ENCODE results near the gene CHP2. TPM values are rescaled to one million over a fixed set of nuclear protein-coding genes. Genes with fewer than 3 reads are reported as not detected.
"Not testable (repeated sequence)": the region's sequence is repeated elsewhere in the genome, so short reads cannot be mapped to it uniquely, and the experiment has no call there.

The CHP2 gene
- total RNA-seq, 4 donors from 2014 or later, result 60.3 to 102 (median 99.6) TPM

DNA sequence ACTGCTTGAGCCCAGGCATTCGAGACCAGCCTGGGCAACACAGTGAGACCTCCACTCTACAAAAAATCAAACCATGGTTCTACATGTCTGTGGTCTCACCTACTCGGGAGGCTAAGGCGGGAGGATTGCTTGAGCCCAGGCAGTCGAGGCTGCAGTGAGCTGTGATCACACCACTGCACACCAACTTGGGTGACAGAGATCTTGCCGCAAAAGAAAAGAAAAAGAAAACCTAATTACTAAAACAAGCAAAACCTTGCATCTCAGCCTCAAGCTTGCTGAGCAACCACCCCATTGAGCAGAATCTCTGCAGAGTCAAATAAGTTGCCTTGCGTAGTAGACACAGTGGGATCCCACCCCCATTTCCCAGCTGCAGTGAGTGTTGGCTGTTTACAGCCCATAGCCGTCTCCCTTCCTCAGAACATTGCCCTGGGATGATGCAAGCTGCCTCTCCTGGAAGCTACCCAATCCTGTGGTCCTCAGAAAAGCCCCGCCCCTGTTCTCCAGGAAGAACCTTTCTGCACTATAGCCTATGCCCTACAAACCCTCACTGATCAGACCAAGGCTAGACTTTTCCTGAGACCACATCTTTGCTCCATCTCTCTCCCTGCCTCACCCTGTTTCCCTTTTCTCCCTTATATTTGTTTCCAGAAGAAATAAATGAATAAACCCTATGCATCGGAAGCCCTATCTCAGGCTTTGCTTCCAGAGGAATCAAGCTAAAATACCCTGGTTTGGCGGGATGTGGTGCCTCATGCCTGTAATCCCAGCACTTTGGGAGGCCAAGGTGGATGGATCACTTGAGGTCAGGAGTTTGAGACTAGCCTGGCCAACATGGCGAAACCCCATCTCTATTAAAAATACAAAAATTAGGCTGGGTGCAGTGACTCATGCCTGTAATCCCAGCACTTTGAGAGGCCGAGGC lies 25.1 kb upstream of the CHP2 start:
- TF ChIP-seq, protein P1, sequence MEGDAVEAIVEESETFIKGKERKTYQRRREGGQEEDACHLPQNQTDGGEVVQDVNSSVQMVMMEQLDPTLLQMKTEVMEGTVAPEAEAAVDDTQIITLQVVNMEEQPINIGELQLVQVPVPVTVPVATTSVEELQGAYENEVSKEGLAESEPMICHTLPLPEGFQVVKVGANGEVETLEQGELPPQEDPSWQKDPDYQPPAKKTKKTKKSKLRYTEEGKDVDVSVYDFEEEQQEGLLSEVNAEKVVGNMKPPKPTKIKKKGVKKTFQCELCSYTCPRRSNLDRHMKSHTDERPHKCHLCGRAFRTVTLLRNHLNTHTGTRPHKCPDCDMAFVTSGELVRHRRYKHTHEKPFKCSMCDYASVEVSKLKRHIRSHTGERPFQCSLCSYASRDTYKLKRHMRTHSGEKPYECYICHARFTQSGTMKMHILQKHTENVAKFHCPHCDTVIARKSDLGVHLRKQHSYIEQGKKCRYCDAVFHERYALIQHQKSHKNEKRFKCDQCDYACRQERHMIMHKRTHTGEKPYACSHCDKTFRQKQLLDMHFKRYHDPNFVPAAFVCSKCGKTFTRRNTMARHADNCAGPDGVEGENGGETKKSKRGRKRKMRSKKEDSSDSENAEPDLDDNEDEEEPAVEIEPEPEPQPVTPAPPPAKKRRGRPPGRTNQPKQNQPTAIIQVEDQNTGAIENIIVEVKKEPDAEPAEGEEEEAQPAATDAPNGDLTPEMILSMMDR (IDR thresholded peaks at IDR 0.05), result no peak
- no peak for TF ChIP-seq POLR2AphosphoS5 (IDR thresholded peaks at IDR 0.05)
- TF ChIP-seq POLR2A (IDR thresholded peaks at IDR 0.05), result no peak
- TF ChIP-seq EP300 (IDR thresholded peaks at IDR 0.05), result no peak

DNA sequence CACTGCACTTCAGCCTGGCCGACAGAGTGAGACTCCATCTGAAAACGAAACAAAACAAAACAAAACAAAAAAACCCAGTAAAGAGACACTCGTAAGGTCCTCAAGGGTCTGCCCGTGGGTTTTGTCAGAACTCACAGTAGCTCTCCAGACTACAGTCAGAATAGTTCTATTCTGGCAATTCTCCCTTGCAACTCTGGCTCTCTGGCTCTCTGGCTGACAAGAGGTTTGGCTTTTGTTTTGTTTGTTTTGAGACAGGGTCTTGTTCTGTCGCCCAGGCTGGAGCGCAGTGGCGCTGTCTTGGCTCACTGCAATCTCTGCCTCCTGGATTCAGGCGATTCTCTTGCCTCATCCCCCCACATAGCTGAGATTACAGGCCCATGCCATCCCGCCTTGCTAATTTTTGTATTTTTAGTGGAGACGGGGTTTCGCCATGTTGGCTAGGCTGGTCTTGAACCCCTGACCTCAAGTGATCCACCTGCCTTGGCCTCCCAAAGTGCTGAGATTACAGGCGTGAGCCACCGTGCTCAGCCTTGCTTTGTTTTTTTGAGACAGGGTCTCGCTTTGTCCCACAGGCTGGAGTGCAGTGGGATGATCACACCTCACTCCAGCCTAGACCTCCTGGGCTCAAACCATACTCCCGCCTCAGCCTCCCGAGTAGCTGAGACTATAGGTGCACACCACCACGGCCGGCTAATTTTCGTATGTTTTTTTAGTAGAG lies 20.5 kb upstream of the CHP2 start:
- no peaks in the 10 kb centered on the region for H3K36me3 ChIP-seq
- no peak overlapping the region for H3K27ac ChIP-seq
- no peak for DNase-seq (ENCODE audit: low spot score in 2 of 2)
- H3K4me1 ChIP-seq, result no peaks in the 10 kb centered on the region
- H3K4me3 ChIP-seq, result no peak overlapping the region
- peaks cover 4% of the 10 kb centered on the region for H3K27me3 ChIP-seq
- 84% methylated on average over 19 of the region's 19 CpGs for WGBS
- no peaks in the 10 kb centered on the region for H3K9me3 ChIP-seq
- TF ChIP-seq POLR2A (IDR thresholded peaks at IDR 0.05), result no peak
- TF ChIP-seq, protein P1 (IDR thresholded peaks at IDR 0.05), result no peak
- no peak for TF ChIP-seq POLR2AphosphoS5 (IDR thresholded peaks at IDR 0.05)
- no peak for TF ChIP-seq EP300 (IDR thresholded peaks at IDR 0.05)

More for the DNA sequence above, 25.1 kb upstream of the CHP2 start:
- Histone ChIP-seq H3K27me3 (peaks cover 4% of the 10 kb centered on the region), H3K27ac (no peak overlapping the region), H3K4me3 (no peak overlapping the region), H3K4me1 (no peaks in the 10 kb centered on the region), H3K9me3 (no peaks in the 10 kb centered on the region), H3K36me3 (no peaks in the 10 kb centered on the region)
- WGBS, result 81% methylated on average over 12 of the region's 12 CpGs
- no peak for DNase-seq (ENCODE audit: low spot score in 2 of 2)

DNA sequence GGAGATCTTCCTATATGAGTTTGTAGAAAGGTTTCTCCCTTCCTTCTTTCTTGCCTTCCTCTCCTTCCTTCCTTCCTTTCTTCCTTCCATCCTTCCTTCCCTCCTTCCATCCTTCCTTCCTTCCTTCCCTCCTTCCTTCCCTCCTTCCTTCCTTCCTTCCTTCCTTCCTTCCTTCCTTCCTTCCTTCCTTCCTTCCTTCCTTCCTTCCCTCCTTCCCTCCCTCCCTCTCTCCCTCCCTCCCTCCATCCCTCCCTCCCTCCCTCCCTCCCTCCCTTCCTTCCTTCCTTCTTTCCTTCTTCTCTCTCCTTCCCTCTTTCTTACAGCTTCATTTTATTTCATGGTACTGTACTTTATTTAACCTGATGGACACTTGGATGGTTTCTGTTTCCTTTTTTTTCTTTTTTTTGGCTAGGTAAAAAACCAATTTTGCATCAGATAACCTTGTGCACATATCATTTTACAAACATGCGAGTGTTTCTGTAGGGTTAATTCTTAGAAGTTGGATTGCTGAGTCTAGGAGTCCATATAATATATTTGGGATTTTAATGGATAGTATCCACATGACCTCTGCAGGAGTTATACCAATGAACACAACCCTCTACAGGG lies 17.3 kb upstream of the CHP2 start:
- H3K4me1 ChIP-seq; H3K27me3 ChIP-seq; H3K36me3 ChIP-seq; H3K4me3 ChIP-seq; DNase-seq (ENCODE audit: low spot score in 2 of 2); H3K27ac ChIP-seq; H3K9me3 ChIP-seq: not testable (repeated sequence)
- WGBS, result 86% methylated on average over 1 of the region's 1 CpG

DNA sequence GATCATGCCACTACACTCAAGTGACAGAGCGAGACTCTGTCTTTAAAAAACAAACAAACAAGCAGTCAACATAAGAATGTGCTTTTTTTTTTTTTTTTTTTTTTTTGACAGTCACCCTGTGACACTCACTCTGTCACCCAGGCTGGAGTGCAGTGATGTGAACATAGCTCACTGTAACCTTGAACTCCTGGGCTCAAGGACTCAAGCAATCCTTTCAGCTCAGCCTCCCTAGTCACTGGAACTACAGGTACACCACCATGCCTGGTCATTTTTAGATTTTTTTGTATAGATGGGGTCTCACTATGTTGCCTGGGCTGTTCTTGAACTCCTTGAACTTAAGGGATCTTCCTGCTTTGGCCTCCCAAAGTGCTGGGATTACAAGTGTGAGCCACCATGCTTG lies 15.3 kb upstream of the CHP2 start:
- peaks cover 4% of the 10 kb centered on the region for H3K27me3 ChIP-seq
- no peak overlapping the region for H3K4me3 ChIP-seq
- H3K4me1 ChIP-seq, result no peaks in the 10 kb centered on the region
- no peak for TF ChIP-seq EP300 (IDR thresholded peaks at IDR 0.05)
- TF ChIP-seq POLR2A (IDR thresholded peaks at IDR 0.05), result no peak
- TF ChIP-seq, protein P1 (IDR thresholded peaks at IDR 0.05), result no peak
- no peak for TF ChIP-seq POLR2AphosphoS5 (IDR thresholded peaks at IDR 0.05)
- H3K9me3 ChIP-seq, result no peaks in the 10 kb centered on the region
- no peaks in the 10 kb centered on the region for H3K36me3 ChIP-seq
- H3K27ac ChIP-seq, result no peak overlapping the region
- 86% methylated on average over 1 of the region's 1 CpG for WGBS
- DNase-seq (ENCODE audit: low spot score in 2 of 2), result no peak

DNA sequence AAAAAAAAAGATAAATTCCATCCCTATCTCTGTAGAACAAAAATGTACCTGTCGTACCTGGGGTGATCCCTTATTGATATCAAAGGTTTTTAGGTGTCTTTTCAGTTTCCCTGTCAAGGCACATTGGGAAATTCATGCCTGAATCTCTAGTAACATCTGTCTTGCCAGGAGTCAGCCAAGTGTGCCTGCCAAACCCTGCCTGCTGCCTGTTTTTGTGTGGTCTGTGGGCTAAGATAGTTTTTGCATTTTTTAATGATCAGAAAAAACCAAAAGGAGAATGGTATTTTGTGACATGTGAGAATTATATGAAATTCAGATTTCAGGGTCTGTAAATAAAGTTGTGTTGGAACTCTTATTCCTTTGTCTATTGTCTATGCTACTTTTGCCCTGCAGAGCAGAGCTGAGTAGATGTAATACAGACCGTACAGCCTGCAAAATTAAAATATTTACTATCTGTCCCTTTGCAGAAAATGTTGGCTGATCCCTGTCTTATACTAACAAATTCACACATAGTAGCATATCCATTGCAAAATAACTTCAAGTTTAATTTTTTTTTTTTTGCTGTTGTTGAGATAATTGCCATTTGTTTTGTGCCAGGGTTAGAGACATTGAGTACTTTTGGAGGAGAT lies 13.0 kb upstream of the CHP2 start:
- Histone ChIP-seq H3K4me3 (no peak overlapping the region), H3K27me3 (peaks cover 9% of the 10 kb centered on the region), H3K4me1 (no peaks in the 10 kb centered on the region), H3K27ac (no peak overlapping the region), H3K36me3 (no peaks in the 10 kb centered on the region), H3K9me3 (no peaks in the 10 kb centered on the region)
- TF ChIP-seq, protein P1 (IDR thresholded peaks at IDR 0.05), result no peak
- TF ChIP-seq POLR2A (IDR thresholded peaks at IDR 0.05), result no peak
- TF ChIP-seq POLR2AphosphoS5 (IDR thresholded peaks at IDR 0.05), result no peak
- TF ChIP-seq EP300 (IDR thresholded peaks at IDR 0.05), result no peak
- WGBS, result 27% methylated on average over 2 of the region's 2 CpGs
- DNase-seq (ENCODE audit: low spot score in 2 of 2), result no peak
